Caco-2 (cell line): ENCODE measurements around the gene MRPL40. TPM values are rescaled to one million over a fixed set of nuclear protein-coding genes. Genes with fewer than 3 reads are reported as not detected.

Experiments used
- BruUV-seq: library from RNA; stranded (reverse); fragments of 400-500 nt; replicated peaks from 2 replicates; lab custom pipeline; 2021; lab: Mats Ljungman, UMichigan
- CTCF ChIA-PET: fragments of 300-600 bp; sonication (Branson Sonifier 250); formaldehyde crosslinking; loops from one replicate; lab custom pipeline; 2022; ENCODE audit warnings: antibody characterized with exemption; lab: Charles Lee
- POLR2A ChIA-PET: fragments of 300-600 bp; sonication (Branson Sonifier 250); formaldehyde crosslinking; loops from one replicate; lab custom pipeline; 2022; ENCODE audit warnings: antibody characterized with exemption; lab: Charles Lee
- DNase-seq, 2 experiments: peaks; one replicate each; pipeline versions ENCODE4 v3.0.0 to v3.0.0-alpha.2; 2020 to 2022
- H3K27me3 ChIP-seq: replicated peaks from 2 replicates; pipeline ENCODE4 v1.6.0; 2011; ENCODE audit warnings: low read length; ENCODE audit not compliant: control insufficient read depth, insufficient read depth
- H3K36me3 ChIP-seq: 2 replicates; pipeline ENCODE4 v1.5.1; 2011; ENCODE audit warnings: low read length; ENCODE audit not compliant: control insufficient read depth, insufficient read depth
- H3K4me1 ChIP-seq: fragments of 250-450 bp; sonication (Bioruptor Pico); 2 replicates; pipeline ENCODE4 v1.5.1; 2020; ENCODE audit warnings: mild to moderate bottlenecking
- H3K4me3 ChIP-seq: 2 replicates; pipeline ENCODE4 v1.5.1; 2011; ENCODE audit warnings: low read depth, mild to moderate bottlenecking, control low read depth, low read length
- H3K9me3 ChIP-seq: fragments of 250-450 bp; sonication (Bioruptor Pico); 2 replicates; pipeline ENCODE4 v1.5.1; 2020; ENCODE audit warnings: mild to moderate bottlenecking, moderate library complexity
- H3K27ac Mint-ChIP-seq: one replicate; pipeline ENCODE4 v1.8.0; 2022; ENCODE audit warnings: mixed read lengths; ENCODE audit not compliant: unreplicated experiment
- H3K27me3 Mint-ChIP-seq: one replicate; pipeline ENCODE4 v1.8.0; 2022; ENCODE audit warnings: mixed read lengths; ENCODE audit not compliant: insufficient read depth, unreplicated experiment
- H3K36me3 Mint-ChIP-seq: one replicate; pipeline ENCODE4 v1.8.0; 2022; ENCODE audit warnings: mild to moderate bottlenecking, mixed read lengths; ENCODE audit not compliant: insufficient read depth, unreplicated experiment
- H3K4me1 Mint-ChIP-seq: one replicate; pipeline ENCODE4 v1.8.0; 2022; ENCODE audit warnings: low read depth, mixed read lengths; ENCODE audit not compliant: unreplicated experiment
- H3K4me3 Mint-ChIP-seq: one replicate; pipeline ENCODE4 v1.8.0; 2022; ENCODE audit warnings: mild to moderate bottlenecking, moderate library complexity, mixed read lengths; ENCODE audit not compliant: unreplicated experiment
- H3K9me3 Mint-ChIP-seq: one replicate; pipeline ENCODE4 v1.8.0; 2022; ENCODE audit warnings: mixed read lengths; ENCODE audit not compliant: unreplicated experiment
- intact Hi-C: fragments of 100-400 bp; cut with micrococcal nuclease; formaldehyde crosslinking; loops from one replicate; pipeline ENCODE4 v1.10.0; 2022; ENCODE audit not compliant: unreplicated experiment
- total RNA-seq: library from RNA; stranded (reverse); gene quantifications from 2 replicates; pipeline ENCODE4 v1.2.3, GENCODE V29; 2022
- TF ChIP-seq, protein P1 (sequence below), 2 experiments: fragments of 200-600 bp in 1 of 2; IDR thresholded peaks; 1 replicate in 1 of 2; 2 replicates in 1 of 2; pipeline versions ENCODE4 v1.5.1 to v1.8.0; 2011 to 2022; ENCODE audit warnings: antibody characterized with exemption in 1 of 2, control low read depth in 1 of 2, inconsistent platforms in 1 of 2, low read depth in 1 of 2, low read length in 1 of 2, mild to moderate bottlenecking in 1 of 2, moderate library complexity in 1 of 2; ENCODE audit not compliant: insufficient read depth in 1 of 2, severe bottlenecking in 1 of 2, unreplicated experiment in 1 of 2

Gene MRPL40
- total RNA-seq, 1 experiment from 2014 or later: 42.7 TPM

DNA sequence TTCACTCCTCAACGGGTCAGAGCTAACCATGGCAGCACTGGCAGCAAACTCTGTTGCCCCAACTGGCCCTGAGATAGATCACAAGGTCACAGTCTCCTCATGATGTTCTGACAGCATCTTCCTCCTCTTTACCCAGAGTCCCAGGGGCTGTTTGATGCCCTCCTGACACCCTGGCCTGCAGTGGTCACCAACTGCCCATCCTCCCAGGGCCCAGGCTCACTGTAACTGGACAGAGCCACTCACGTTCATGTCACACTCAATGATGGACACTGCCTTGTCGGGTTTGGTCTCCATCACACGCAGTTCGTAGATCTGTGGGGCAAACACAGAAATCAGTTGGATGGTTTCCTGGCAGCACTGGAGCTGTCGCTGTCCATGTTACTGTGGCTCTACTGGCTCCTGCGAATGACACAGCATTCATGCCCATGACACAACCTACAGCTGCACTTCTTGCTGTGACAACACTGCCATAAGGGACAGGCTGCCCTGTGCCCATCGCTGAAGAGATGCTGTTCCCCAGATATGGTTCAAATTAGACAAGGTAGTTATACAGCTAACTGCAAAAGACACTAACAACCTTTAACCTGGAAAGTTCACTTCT lies 25.6 kb downstream of the MRPL40 start:
- ChIA-PET CTCF (no interaction called here), POLR2A (interaction anchor here (1.4 kb wide), 1 partner anchor 22 kb away, joined by 3 read pairs; the partner anchor contains the start of gene CDC45)
- H3K4me3 ChIP-seq: no peak overlapping the region
- Mint-ChIP-seq H3K27ac (no peak overlapping the region), H3K9me3 (no peaks in the 10 kb centered on the region), H3K36me3 (peaks cover 68% of the 10 kb centered on the region), H3K27me3 (no peaks in the 10 kb centered on the region), H3K4me3 (no peak overlapping the region), H3K4me1 (no peaks in the 10 kb centered on the region)
- H3K27me3 ChIP-seq: no peaks in the 10 kb centered on the region
- DNase-seq: no peak
- no TSS peak for BruUV-seq
- intact Hi-C loops: no loop called here
- H3K9me3 ChIP-seq: no peaks in the 10 kb centered on the region
- TF ChIP-seq, protein P1, sequence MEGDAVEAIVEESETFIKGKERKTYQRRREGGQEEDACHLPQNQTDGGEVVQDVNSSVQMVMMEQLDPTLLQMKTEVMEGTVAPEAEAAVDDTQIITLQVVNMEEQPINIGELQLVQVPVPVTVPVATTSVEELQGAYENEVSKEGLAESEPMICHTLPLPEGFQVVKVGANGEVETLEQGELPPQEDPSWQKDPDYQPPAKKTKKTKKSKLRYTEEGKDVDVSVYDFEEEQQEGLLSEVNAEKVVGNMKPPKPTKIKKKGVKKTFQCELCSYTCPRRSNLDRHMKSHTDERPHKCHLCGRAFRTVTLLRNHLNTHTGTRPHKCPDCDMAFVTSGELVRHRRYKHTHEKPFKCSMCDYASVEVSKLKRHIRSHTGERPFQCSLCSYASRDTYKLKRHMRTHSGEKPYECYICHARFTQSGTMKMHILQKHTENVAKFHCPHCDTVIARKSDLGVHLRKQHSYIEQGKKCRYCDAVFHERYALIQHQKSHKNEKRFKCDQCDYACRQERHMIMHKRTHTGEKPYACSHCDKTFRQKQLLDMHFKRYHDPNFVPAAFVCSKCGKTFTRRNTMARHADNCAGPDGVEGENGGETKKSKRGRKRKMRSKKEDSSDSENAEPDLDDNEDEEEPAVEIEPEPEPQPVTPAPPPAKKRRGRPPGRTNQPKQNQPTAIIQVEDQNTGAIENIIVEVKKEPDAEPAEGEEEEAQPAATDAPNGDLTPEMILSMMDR (IDR thresholded peaks at IDR 0.05; ENCODE audit: insufficient read depth in 1 of 2, low read depth in 1 of 2, low read length in 1 of 2, severe bottlenecking in 1 of 2, unreplicated experiment in 1 of 2): no peak
- no peaks in the 10 kb centered on the region; the same call in 1 of the 2 replicates for H3K36me3 ChIP-seq
- H3K4me1 ChIP-seq: no peaks in the 10 kb centered on the region

DNA sequence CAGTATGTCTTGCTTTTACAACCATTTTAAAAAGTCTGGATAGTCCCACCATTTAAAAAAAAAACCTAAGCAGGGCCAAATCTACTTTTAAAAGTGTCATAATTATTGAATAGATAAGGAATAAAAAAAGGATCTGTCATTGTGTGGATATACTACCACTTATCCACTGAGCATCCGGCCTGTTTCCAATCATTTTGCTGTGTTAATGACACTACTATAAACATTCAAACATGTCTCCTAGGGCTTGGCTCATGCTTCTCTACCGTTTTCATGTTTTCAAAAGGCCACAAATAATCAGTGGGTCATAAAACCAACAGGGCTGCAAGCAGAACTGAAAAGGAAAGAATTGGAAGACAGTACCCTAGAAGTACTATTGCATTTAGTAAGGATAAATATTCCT lies 27.7 kb downstream of the MRPL40 start:
- no peaks in the 10 kb centered on the region for H3K9me3 Mint-ChIP-seq
- no peaks in the 10 kb centered on the region for H3K9me3 ChIP-seq
- no peak for DNase-seq
- H3K36me3 ChIP-seq: peaks cover 1% of the 10 kb centered on the region; the same call in 1 of the 2 replicates
- no peak overlapping the region for H3K27ac Mint-ChIP-seq
- no TSS peak for BruUV-seq
- POLR2A ChIA-PET: no interaction called here
- H3K4me1 ChIP-seq: no peaks in the 10 kb centered on the region
- CTCF ChIA-PET: no interaction called here
- TF ChIP-seq, protein P1 (IDR thresholded peaks at IDR 0.05; ENCODE audit: insufficient read depth in 1 of 2, low read depth in 1 of 2, low read length in 1 of 2, severe bottlenecking in 1 of 2, unreplicated experiment in 1 of 2): no peak
- H3K4me3 ChIP-seq: no peak overlapping the region
- no peaks in the 10 kb centered on the region for H3K4me1 Mint-ChIP-seq
- H3K36me3 Mint-ChIP-seq: peaks cover 64% of the 10 kb centered on the region
- no peaks in the 10 kb centered on the region for H3K27me3 Mint-ChIP-seq
- no peak overlapping the region for H3K4me3 Mint-ChIP-seq
- no peaks in the 10 kb centered on the region for H3K27me3 ChIP-seq
- intact Hi-C loops: no loop called here

GRCh38 chr22:19461506-19461905 lies 29.2 kb downstream of the MRPL40 start:
- Mint-ChIP-seq H3K27ac (no peak overlapping the region), H3K36me3 (peaks cover 64% of the 10 kb centered on the region), H3K4me1 (no peaks in the 10 kb centered on the region), H3K27me3 (no peaks in the 10 kb centered on the region), H3K9me3 (no peaks in the 10 kb centered on the region), H3K4me3 (no peak overlapping the region)
- TF ChIP-seq, protein P1 (IDR thresholded peaks at IDR 0.05; ENCODE audit: insufficient read depth in 1 of 2, low read depth in 1 of 2, low read length in 1 of 2, severe bottlenecking in 1 of 2, unreplicated experiment in 1 of 2): no peak
- ChIA-PET CTCF (interaction anchor here (0.6 kb wide), 1 partner anchor 29 kb away, joined by 3 read pairs; no protein-coding TSS in a partner anchor), POLR2A (no interaction called here)
- Histone ChIP-seq H3K4me1 (no peaks in the 10 kb centered on the region), H3K27me3 (no peaks in the 10 kb centered on the region), H3K9me3 (no peaks in the 10 kb centered on the region), H3K36me3 (peaks cover 1% of the 10 kb centered on the region; the same call in 1 of the 2 replicates), H3K4me3 (no peak overlapping the region)
- no peak for DNase-seq
- intact Hi-C loops: no loop called here
- BruUV-seq: no TSS peak
